GM21723 (cell line): ENCODE results near the gene GNG4.
"Not testable (repeated sequence)": the region's sequence is repeated elsewhere in the genome, so short reads cannot be mapped to it uniquely, and the experiment has no call there.

Experiments used
- ATAC-seq: cut with Tn5 transposase; IDR thresholded peaks from one replicate; pipeline ENCODE4 v1.9.1; 2021; ENCODE audit warnings: mild to moderate bottlenecking, moderate library complexity; ENCODE audit not compliant: unreplicated experiment

Gene GNG4

GRCh38 chr1:235546369-235547155 is 103.0 kb downstream of the GNG4 start:
- ATAC-seq: not testable (repeated sequence)

- ATAC-seq: no peak
Observed at GRCh38 chr1:235545292-235545930, 104.2 kb downstream of the GNG4 start.

GRCh38 chr1:235542845-235543244 is 106.7 kb downstream of the GNG4 start:
- not testable (repeated sequence) for ATAC-seq

- ATAC-seq: no peak
Observed at GRCh38 chr1:235533476-235534168, 116.0 kb downstream of the GNG4 start.

- ATAC-seq: no peak
Observed at GRCh38 chr1:235532360-235532759, 117.2 kb downstream of the GNG4 start.

GRCh38 chr1:235527196-235527814 is 122.3 kb downstream of the GNG4 start:
- ATAC-seq: no peak

GRCh38 chr1:235525314-235525713 is 124.3 kb downstream of the GNG4 start:
- no peak for ATAC-seq

GRCh38 chr1:235516862-235517446 is 132.6 kb downstream of the GNG4 start:
- ATAC-seq: no peak

- no peak for ATAC-seq
Observed at GRCh38 chr1:235515844-235516512, 133.6 kb downstream of the GNG4 start.

GRCh38 chr1:235513495-235514366 is 135.9 kb downstream of the GNG4 start:
- no peak for ATAC-seq

- ATAC-seq: no peak
Observed at GRCh38 chr1:235511470-235512240, 137.9 kb downstream of the GNG4 start.

GRCh38 chr1:235510823-235511222 is 138.8 kb downstream of the GNG4 start:
- ATAC-seq: no peak

- no peak for ATAC-seq
Observed at GRCh38 chr1:235507623-235508022, 142.0 kb downstream of the GNG4 start.

GRCh38 chr1:235504494-235505222 is 144.9 kb downstream of the GNG4 start:
- peak; percentile 81 for ATAC-seq

- ATAC-seq: peak; percentile 49
Observed at GRCh38 chr1:235504122-235504493, 145.5 kb downstream of the GNG4 start, which contains the start of gene B3GALNT2. TSS of gene B3GALNT2 (minus strand) at chr1:235504452. CDS start at chr1:235504252, 200 bp downstream.

GRCh38 chr1:235503403-235504121 is 146.0 kb downstream of the GNG4 start:
- peak; percentile 12 for ATAC-seq
